MM.1S (cell line): Measurements from ENCODE around the gene TPTE.
"Not testable (repeated sequence)": the region's sequence is repeated elsewhere in the genome, so short reads cannot be mapped to it uniquely, and the experiment has no call there.

Experiments used
- DNase-seq: peaks from one replicate; pipeline ENCODE4 v3.0.0-alpha.2; 2015
- H2AFZ ChIP-seq: fragments of 300-600 bp; sonication (generic); 2 replicates; pipeline ENCODE4 v1.6.0; 2016; ENCODE audit warnings: antibody characterized with exemption, low read length
- H3F3A ChIP-seq: fragments of 300-600 bp; sonication (generic); 2 replicates; pipeline ENCODE4 v1.6.1; 2016; ENCODE audit warnings: mild to moderate bottlenecking, antibody characterized with exemption, low read length, moderate library complexity, mixed read lengths; ENCODE audit not compliant: insufficient read depth
- H3K27ac ChIP-seq: fragments of 300-600 bp; sonication (generic); 2 replicates; pipeline ENCODE4 v1.5.1; 2016; ENCODE audit warnings: mild to moderate bottlenecking, low read length
- H3K27me3 ChIP-seq: fragments of 300-600 bp; sonication (generic); replicated peaks from 2 replicates; pipeline ENCODE4 v1.6.0; 2016; ENCODE audit warnings: low read length; ENCODE audit not compliant: insufficient read depth
- H3K36me3 ChIP-seq: fragments of 300-600 bp; sonication (generic); replicated peaks from 2 replicates; pipeline ENCODE4 v1.6.1; 2016; ENCODE audit warnings: mild to moderate bottlenecking, low read length, mixed read lengths; ENCODE audit not compliant: insufficient read depth
- H3K4me1 ChIP-seq: fragments of 300-600 bp; sonication (generic); 2 replicates; pipeline ENCODE4 v1.6.1; 2016; ENCODE audit warnings: low read length, mixed read lengths
- H3K4me2 ChIP-seq: fragments of 300-600 bp; sonication (generic); 2 replicates; pipeline ENCODE4 v1.6.0; 2016; ENCODE audit warnings: low read depth, low read length
- H3K4me3 ChIP-seq: fragments of 300-600 bp; sonication (generic); 2 replicates; pipeline ENCODE4 v1.5.1; 2016; ENCODE audit warnings: low read length, mixed read lengths
- H3K79me2 ChIP-seq: fragments of 300-600 bp; sonication (generic); 2 replicates; pipeline ENCODE4 v1.6.1; 2016; ENCODE audit warnings: mixed run types, low read length, mixed read lengths
- H3K9ac ChIP-seq: fragments of 300-600 bp; sonication (generic); 2 replicates; pipeline ENCODE4 v1.6.1; 2016; ENCODE audit warnings: low read length, mixed read lengths
- H3K9me2 ChIP-seq: fragments of 300-600 bp; sonication (generic); replicated peaks from 2 replicates; pipeline ENCODE4 v1.6.1; 2016; ENCODE audit warnings: mild to moderate bottlenecking, low read length, mixed read lengths; ENCODE audit not compliant: insufficient read depth
- H3K9me3 ChIP-seq: fragments of 300-600 bp; sonication (generic); replicated peaks from 2 replicates; pipeline ENCODE4 v1.6.1; 2016; ENCODE audit warnings: mild to moderate bottlenecking, low read length, mixed read lengths; ENCODE audit not compliant: insufficient read depth
- H4K20me1 ChIP-seq: fragments of 300-600 bp; sonication (generic); 2 replicates; pipeline ENCODE4 v1.6.1; 2016; ENCODE audit warnings: mild to moderate bottlenecking, low read length, moderate library complexity, mixed read lengths; ENCODE audit not compliant: insufficient read depth
- CTCF ChIP-seq: fragments of 300-600 bp; sonication (generic); IDR thresholded peaks from 2 replicates; pipeline ENCODE4 v1.5.1; 2016; ENCODE audit warnings: antibody characterized with exemption, low read length, mixed read lengths
- EZH2 ChIP-seq: fragments of 300-600 bp; sonication (generic); optimal IDR thresholded peaks from 2 replicates; pipeline ENCODE3; 2017; ENCODE audit warnings: low read depth, mild to moderate bottlenecking, antibody characterized with exemption, low read length, mixed read lengths
- EZH2phosphoT487 ChIP-seq: fragments of 300-600 bp; sonication (generic); IDR thresholded peaks from 2 replicates; pipeline ENCODE4 v1.6.1; 2018; ENCODE audit warnings: antibody characterized with exemption, low read length

TPTE gene

GRCh38 chr21:10639123-10639522 is 117.7 kb downstream of the TPTE start:
- DNase-seq = no peak
- no peak overlapping the region for H3K4me3 ChIP-seq

GRCh38 chr21:10639746-10640145 is 118.4 kb downstream of the TPTE start:
- not testable (repeated sequence) for H3K4me1 ChIP-seq, H4K20me1 ChIP-seq, H3K4me3 ChIP-seq, H3K36me3 ChIP-seq, H3K79me2 ChIP-seq, H3K4me2 ChIP-seq, H3K27me3 ChIP-seq, DNase-seq, H3K9me3 ChIP-seq, H3F3A ChIP-seq, H3K9ac ChIP-seq, H3K27ac ChIP-seq, H3K9me2 ChIP-seq, H2AFZ ChIP-seq

More at GRCh38 chr21:10639123-10639522, 117.7 kb downstream of the TPTE start:
- H3K4me2 ChIP-seq = no peak overlapping the region
- no peaks in the 10 kb centered on the region for H3K79me2 ChIP-seq
- H3K27me3 ChIP-seq = no peaks in the 10 kb centered on the region
- no peaks in the 10 kb centered on the region for H3K36me3 ChIP-seq
- no peak overlapping the region for H2AFZ ChIP-seq
- no peaks in the 10 kb centered on the region for H4K20me1 ChIP-seq
- H3K27ac ChIP-seq = no peak overlapping the region
- no peaks in the 10 kb centered on the region for H3K9me3 ChIP-seq
- no peaks in the 10 kb centered on the region for H3K9me2 ChIP-seq
- TF ChIP-seq CTCF (no peak), EZH2 (no peak), EZH2phosphoT487 (no peak)
- peaks cover 3% of the 10 kb centered on the region for H3K4me1 ChIP-seq
- H3F3A ChIP-seq = no peaks in the 10 kb centered on the region
- H3K9ac ChIP-seq = no peak overlapping the region

- TF ChIP-seq EZH2phosphoT487 (no peak), CTCF (no peak), EZH2 (no peak)
- H4K20me1 ChIP-seq = no peaks in the 10 kb centered on the region
- H3K79me2 ChIP-seq = no peaks in the 10 kb centered on the region
- H3K4me2 ChIP-seq = no peak overlapping the region
- H3K4me1 ChIP-seq = peaks cover 3% of the 10 kb centered on the region
- H3K27me3 ChIP-seq = no peaks in the 10 kb centered on the region
- H3F3A ChIP-seq = no peaks in the 10 kb centered on the region
- H3K9ac ChIP-seq = no peak overlapping the region
- no peak overlapping the region for H2AFZ ChIP-seq
- H3K36me3 ChIP-seq = no peaks in the 10 kb centered on the region
- DNase-seq = no peak
- no peaks in the 10 kb centered on the region for H3K9me3 ChIP-seq
- H3K4me3 ChIP-seq = no peak overlapping the region
- H3K27ac ChIP-seq = peak overlapping the region; percentile 48; the same call in 1 of the 2 replicates
- H3K9me2 ChIP-seq = no peaks in the 10 kb centered on the region
These were observed 119.1 kb downstream of the TPTE start for GRCh38 chr21:10640446-10640845.

- H2AFZ ChIP-seq = no peak overlapping the region
- no peak overlapping the region; the same call in 1 of the 2 replicates for H3K4me2 ChIP-seq
These were observed 119.7 kb downstream of the TPTE start for GRCh38 chr21:10641107-10641506.

GRCh38 chr21:10645667-10646066 is 124.3 kb downstream of the TPTE start:
- H2AFZ ChIP-seq, H3K9me3 ChIP-seq: not testable (repeated sequence)

More at GRCh38 chr21:10641107-10641506, 119.7 kb downstream of the TPTE start:
- Histone ChIP-seq H3K9ac (no peak overlapping the region), H3K79me2 (no peaks in the 10 kb centered on the region), H3K27ac (peak overlapping the region; percentile 48; the same call in 1 of the 2 replicates), H3K4me3 (no peak overlapping the region), H3K9me3 (no peaks in the 10 kb centered on the region), H3K36me3 (no peaks in the 10 kb centered on the region), H3F3A (no peaks in the 10 kb centered on the region), H3K9me2 (no peaks in the 10 kb centered on the region), H3K4me1 (peaks cover 3% of the 10 kb centered on the region), H4K20me1 (no peaks in the 10 kb centered on the region), H3K27me3 (no peaks in the 10 kb centered on the region)
- no peak for TF ChIP-seq EZH2
- TF ChIP-seq CTCF = no peak
- no peak for TF ChIP-seq EZH2phosphoT487
- DNase-seq = peak; percentile 50

More at GRCh38 chr21:10645667-10646066, 124.3 kb downstream of the TPTE start:
- not testable (repeated sequence) for H3K27me3 ChIP-seq, H3K36me3 ChIP-seq, H3K27ac ChIP-seq, H3K9me2 ChIP-seq, H3K4me3 ChIP-seq, H3K4me1 ChIP-seq, H4K20me1 ChIP-seq, DNase-seq, H3K4me2 ChIP-seq, H3K79me2 ChIP-seq, H3F3A ChIP-seq, H3K9ac ChIP-seq
